Measurements from ENCODE around the gene TBCB.

The TBCB gene

DNA sequence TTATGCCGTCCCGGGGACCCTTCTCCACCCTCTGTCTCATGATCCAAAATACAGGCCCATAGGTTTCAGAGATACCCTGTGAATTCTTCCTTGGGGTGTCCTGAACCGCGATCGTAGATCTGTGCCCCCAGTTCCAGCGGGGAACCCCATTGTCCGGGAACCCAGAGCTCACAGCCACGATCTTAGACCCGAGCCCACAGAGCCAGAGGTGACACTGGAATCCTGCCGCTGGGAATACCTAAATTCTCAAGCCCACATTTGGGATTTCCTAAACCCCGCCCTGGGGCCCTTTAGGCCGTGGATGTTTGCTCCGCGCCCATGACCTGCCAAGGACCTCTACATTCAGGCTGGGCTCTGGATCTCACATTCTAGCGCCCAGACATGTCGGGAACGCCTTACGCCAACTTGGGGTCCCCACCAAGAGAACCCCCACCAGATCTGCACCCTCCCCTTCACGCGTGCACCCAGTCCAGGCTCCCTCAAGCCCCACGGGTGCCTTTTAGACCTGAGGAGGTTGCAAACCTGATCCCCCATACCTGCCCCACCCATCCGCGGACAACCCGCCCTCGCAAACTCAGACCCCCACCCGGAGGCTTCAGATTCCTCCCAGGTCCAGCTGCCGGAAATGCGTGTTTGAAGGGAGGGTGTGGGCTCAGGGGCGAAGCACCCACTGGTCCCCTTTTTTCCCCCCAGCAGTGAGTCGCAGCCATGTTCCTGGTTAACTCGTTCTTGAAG lies 25.2 kb downstream of the TBCB start:
- no peaks in the 10 kb centered on the region for H3K27me3 ChIP-seq (ENCODE audit: insufficient read depth, low read length)
- H3K9ac ChIP-seq (ENCODE audit: low read depth, low read length) = peak overlapping the region; percentile 98
- peaks cover 3% of the 10 kb centered on the region; the same call in 1 of the 2 replicates for H3K4me1 ChIP-seq (ENCODE audit: insufficient read depth, low read length)
- H3K27ac ChIP-seq (ENCODE audit: low read length) = peak overlapping the region; percentile 68
- peaks cover 26% of the 10 kb centered on the region for H3K36me3 ChIP-seq (ENCODE audit: insufficient read depth, low read depth, low read length)
- no peaks in the 10 kb centered on the region for H3K9me3 ChIP-seq (ENCODE audit: insufficient read depth, low read depth, low read length)
- H3K4me3 ChIP-seq (ENCODE audit: low read length) = peak overlapping the region; percentile 100

- H3K4me3 ChIP-seq (ENCODE audit: low read length) = peak overlapping the region; percentile 100
- no peaks in the 10 kb centered on the region for H3K27me3 ChIP-seq (ENCODE audit: insufficient read depth, low read length)
- H3K36me3 ChIP-seq (ENCODE audit: insufficient read depth, low read depth, low read length) = peaks cover 35% of the 10 kb centered on the region
- peaks cover 3% of the 10 kb centered on the region; the same call in 1 of the 2 replicates for H3K4me1 ChIP-seq (ENCODE audit: insufficient read depth, low read length)
- H3K27ac ChIP-seq (ENCODE audit: low read length) = no peak overlapping the region
- H3K9me3 ChIP-seq (ENCODE audit: insufficient read depth, low read depth, low read length) = no peaks in the 10 kb centered on the region
- peak overlapping the region; percentile 53; the same call in 1 of the 2 replicates for H3K9ac ChIP-seq (ENCODE audit: low read depth, low read length)
Measured at GRCh38 chr19:36141039-36141927, 26.0 kb downstream of the TBCB start.

DNA sequence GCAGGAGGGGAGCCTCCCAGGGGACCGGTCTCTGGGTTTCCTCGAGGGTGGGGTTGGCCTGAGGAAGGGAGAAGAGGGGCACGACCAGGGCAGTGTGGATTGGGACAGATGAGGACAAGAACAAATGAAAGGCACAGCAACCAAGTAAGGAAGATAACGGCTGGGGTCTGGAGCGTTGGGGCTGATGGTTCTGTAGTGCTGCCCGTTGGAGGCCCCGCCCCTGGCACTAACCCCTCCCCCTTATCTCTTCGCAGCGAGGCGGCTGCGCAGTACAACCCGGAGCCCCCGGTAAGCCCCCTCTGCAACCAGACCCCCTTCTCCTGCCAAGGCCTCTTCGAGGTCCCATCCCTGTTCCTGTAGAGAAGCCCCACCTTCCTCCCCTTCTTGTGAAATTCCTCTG lies 26.8 kb downstream of the TBCB start:
- H3K27ac ChIP-seq (ENCODE audit: low read length) = no peak overlapping the region
- H3K9me3 ChIP-seq (ENCODE audit: insufficient read depth, low read depth, low read length) = no peaks in the 10 kb centered on the region
- peak overlapping the region; percentile 53; the same call in 1 of the 2 replicates for H3K9ac ChIP-seq (ENCODE audit: low read depth, low read length)
- H3K27me3 ChIP-seq (ENCODE audit: insufficient read depth, low read length) = no peaks in the 10 kb centered on the region
- H3K4me3 ChIP-seq (ENCODE audit: low read length) = peak overlapping the region; percentile 78; the same call in 1 of the 2 replicates
- peaks cover 42% of the 10 kb centered on the region for H3K36me3 ChIP-seq (ENCODE audit: insufficient read depth, low read depth, low read length)
- peaks cover 3% of the 10 kb centered on the region; the same call in 1 of the 2 replicates for H3K4me1 ChIP-seq (ENCODE audit: insufficient read depth, low read length)

- Histone ChIP-seq H3K9ac (ENCODE audit: low read depth, low read length) (no peak overlapping the region), H3K27me3 (ENCODE audit: insufficient read depth, low read length) (no peaks in the 10 kb centered on the region), H3K9me3 (ENCODE audit: insufficient read depth, low read depth, low read length) (no peaks in the 10 kb centered on the region), H3K4me3 (ENCODE audit: low read length) (no peak overlapping the region), H3K27ac (ENCODE audit: low read length) (no peak overlapping the region), H3K36me3 (ENCODE audit: insufficient read depth, low read depth, low read length) (peaks cover 46% of the 10 kb centered on the region), H3K4me1 (ENCODE audit: insufficient read depth, low read length) (peaks cover 3% of the 10 kb centered on the region; the same call in 1 of the 2 replicates)
Measured at GRCh38 chr19:36142496-36142895, 27.2 kb downstream of the TBCB start.

DNA sequence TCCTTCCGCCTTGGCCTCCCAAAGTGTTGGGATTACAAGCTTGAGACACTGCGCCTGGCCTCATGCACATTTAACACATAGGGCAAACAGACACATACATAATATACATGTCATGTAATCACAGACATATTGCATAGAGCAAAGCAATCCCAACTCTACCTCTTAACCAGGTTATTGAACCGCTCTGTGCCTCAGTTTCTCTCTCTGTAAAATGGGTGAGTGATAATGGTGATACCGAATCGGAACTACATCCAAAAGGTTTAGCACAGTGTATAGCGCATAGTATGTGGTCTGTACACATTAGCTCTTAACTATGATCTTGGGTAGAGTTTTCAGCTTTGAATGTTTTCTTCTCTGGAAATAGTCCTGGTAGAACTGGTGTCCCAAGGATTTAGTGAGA lies 29.4 kb downstream of the TBCB start:
- peaks cover 3% of the 10 kb centered on the region; the same call in 1 of the 2 replicates for H3K4me1 ChIP-seq (ENCODE audit: insufficient read depth, low read length)
- H3K9me3 ChIP-seq (ENCODE audit: insufficient read depth, low read depth, low read length) = no peaks in the 10 kb centered on the region
- no peaks in the 10 kb centered on the region for H3K27me3 ChIP-seq (ENCODE audit: insufficient read depth, low read length)
- no peak overlapping the region for H3K27ac ChIP-seq (ENCODE audit: low read length)
- peaks cover 64% of the 10 kb centered on the region for H3K36me3 ChIP-seq (ENCODE audit: insufficient read depth, low read depth, low read length)
- H3K4me3 ChIP-seq (ENCODE audit: low read length) = no peak overlapping the region
- no peak overlapping the region for H3K9ac ChIP-seq (ENCODE audit: low read depth, low read length)

DNA sequence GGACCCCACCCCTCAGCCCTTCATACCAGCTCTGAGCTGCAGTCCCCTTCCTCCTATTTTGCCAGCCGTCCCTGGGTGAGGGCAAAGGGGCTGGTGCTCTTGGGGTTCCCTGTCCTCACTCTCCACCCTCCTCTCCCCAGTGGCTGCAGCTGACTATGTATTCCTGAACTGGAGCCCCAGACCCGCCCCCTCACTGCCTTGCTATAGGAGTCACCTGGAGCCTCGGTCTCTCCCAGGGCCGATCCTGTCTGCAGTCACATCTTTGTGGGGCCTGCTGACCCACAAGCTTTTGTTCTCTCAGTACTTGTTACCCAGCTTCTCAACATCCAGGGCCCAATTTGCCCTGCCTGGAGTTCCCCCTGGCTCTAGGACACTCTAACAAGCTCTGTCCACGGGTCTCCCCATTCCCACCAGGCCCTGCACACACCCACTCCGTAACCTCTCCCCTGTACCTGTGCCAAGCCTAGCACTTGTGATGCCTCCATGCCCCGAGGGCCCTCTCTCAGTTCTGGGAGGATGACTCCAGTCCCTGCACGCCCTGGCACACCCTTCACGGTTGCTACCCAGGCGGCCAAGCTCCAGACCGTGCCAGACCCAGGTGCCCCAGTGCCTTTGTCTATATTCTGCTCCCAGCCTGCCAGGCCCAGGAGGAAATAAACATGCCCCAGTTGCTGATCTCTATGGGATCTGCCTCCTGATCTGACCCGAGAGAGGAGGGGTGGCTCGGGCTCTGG lies 34.6 kb downstream of the TBCB start:
- peaks cover 69% of the 10 kb centered on the region for H3K36me3 ChIP-seq (ENCODE audit: insufficient read depth, low read depth, low read length)
- H3K4me3 ChIP-seq (ENCODE audit: low read length) = no peak overlapping the region
- no peak overlapping the region for H3K27ac ChIP-seq (ENCODE audit: low read length)
- H3K27me3 ChIP-seq (ENCODE audit: insufficient read depth, low read length) = no peaks in the 10 kb centered on the region
- no peaks in the 10 kb centered on the region for H3K9me3 ChIP-seq (ENCODE audit: insufficient read depth, low read depth, low read length)
- no peak overlapping the region for H3K9ac ChIP-seq (ENCODE audit: low read depth, low read length)
- H3K4me1 ChIP-seq (ENCODE audit: insufficient read depth, low read length) = no peaks in the 10 kb centered on the region

- Histone ChIP-seq H3K4me1 (ENCODE audit: insufficient read depth, low read length) (no peaks in the 10 kb centered on the region), H3K27me3 (ENCODE audit: insufficient read depth, low read length) (no peaks in the 10 kb centered on the region), H3K36me3 (ENCODE audit: insufficient read depth, low read depth, low read length) (peaks cover 61% of the 10 kb centered on the region), H3K27ac (ENCODE audit: low read length) (no peak overlapping the region), H3K9ac (ENCODE audit: low read depth, low read length) (no peak overlapping the region), H3K9me3 (ENCODE audit: insufficient read depth, low read depth, low read length) (no peaks in the 10 kb centered on the region), H3K4me3 (ENCODE audit: low read length) (no peak overlapping the region)
Measured at GRCh38 chr19:36150586-36150985, 35.3 kb downstream of the TBCB start.

DNA sequence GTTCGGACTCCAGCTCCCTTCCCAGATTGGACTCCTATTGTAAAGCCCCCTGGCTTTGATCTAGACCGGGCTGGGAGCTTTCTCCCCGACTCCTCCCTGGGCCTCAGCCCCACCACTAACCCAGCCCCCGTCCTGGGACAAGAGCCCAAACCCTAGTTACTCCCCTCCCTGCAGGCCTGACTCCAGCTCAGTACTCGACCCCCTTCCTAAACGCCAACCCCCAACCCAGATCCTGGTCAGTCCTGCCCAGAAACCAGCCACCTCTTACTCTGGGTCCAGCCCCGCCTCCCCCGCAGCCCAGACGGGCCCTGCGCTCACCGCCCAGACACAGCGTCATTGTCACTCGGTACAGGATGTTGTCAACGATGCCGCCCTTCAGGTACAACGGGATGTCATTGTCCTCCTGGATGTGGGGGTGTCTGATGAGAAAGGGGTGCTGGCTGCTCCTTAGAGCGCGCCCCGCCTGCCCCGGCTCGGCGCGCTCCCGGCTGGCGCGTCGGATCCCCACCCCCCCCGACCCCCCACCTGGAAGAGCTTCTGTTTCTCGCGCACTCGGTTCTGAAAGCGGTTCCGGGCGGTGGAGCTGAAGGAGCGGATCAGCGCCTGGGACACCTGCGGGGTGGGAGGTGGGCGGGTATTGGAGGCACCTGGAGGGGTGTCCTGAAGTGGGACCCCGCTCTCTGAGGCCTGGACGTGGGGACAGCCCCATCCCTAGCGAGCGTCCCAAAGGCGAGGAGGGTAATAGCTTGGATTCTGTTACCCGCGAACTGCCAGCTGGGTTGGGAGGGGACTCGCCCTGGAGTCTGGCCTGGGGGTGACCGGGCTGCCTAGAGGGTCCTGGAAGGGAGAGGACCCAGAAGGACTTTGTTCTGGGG lies 36.1 kb downstream of the TBCB start:
- Histone ChIP-seq H3K9me3 (ENCODE audit: insufficient read depth, low read depth, low read length) (no peaks in the 10 kb centered on the region), H3K27me3 (ENCODE audit: insufficient read depth, low read length) (no peaks in the 10 kb centered on the region), H3K4me1 (ENCODE audit: insufficient read depth, low read length) (no peaks in the 10 kb centered on the region), H3K36me3 (ENCODE audit: insufficient read depth, low read depth, low read length) (peaks cover 54% of the 10 kb centered on the region), H3K4me3 (ENCODE audit: low read length) (no peak overlapping the region), H3K9ac (ENCODE audit: low read depth, low read length) (no peak overlapping the region), H3K27ac (ENCODE audit: low read length) (no peak overlapping the region)

- H3K36me3 ChIP-seq (ENCODE audit: insufficient read depth, low read depth, low read length) = peaks cover 47% of the 10 kb centered on the region
- H3K9me3 ChIP-seq (ENCODE audit: insufficient read depth, low read depth, low read length) = no peaks in the 10 kb centered on the region
- H3K4me3 ChIP-seq (ENCODE audit: low read length) = no peak overlapping the region
- no peak overlapping the region for H3K9ac ChIP-seq (ENCODE audit: low read depth, low read length)
- no peaks in the 10 kb centered on the region for H3K4me1 ChIP-seq (ENCODE audit: insufficient read depth, low read length)
- H3K27ac ChIP-seq (ENCODE audit: low read length) = no peak overlapping the region
- H3K27me3 ChIP-seq (ENCODE audit: insufficient read depth, low read length) = no peaks in the 10 kb centered on the region
Measured at GRCh38 chr19:36152019-36152351, 36.7 kb downstream of the TBCB start.

- Histone ChIP-seq H3K4me3 (ENCODE audit: low read length) (no peak within 1 kb of the TSS), H3K9me3 (ENCODE audit: insufficient read depth, low read depth, low read length) (no peaks in the 10 kb centered on the region), H3K9ac (ENCODE audit: low read depth, low read length) (no peak within 1 kb of the TSS), H3K27me3 (ENCODE audit: insufficient read depth, low read length) (no peaks in the 10 kb centered on the region), H3K4me1 (ENCODE audit: insufficient read depth, low read length) (no peaks in the 10 kb centered on the region), H3K36me3 (ENCODE audit: insufficient read depth, low read depth, low read length) (peaks cover 43% of the 10 kb centered on the region), H3K27ac (ENCODE audit: low read length) (no peak within 1 kb of the TSS)
Measured at GRCh38 chr19:36152352-36153091, 37.3 kb downstream of the TBCB start, which contains the start of gene COX7A1. Gene COX7A1 (minus strand): TSS chr19:36152447. CDS start chr19:36152407, 40 bp downstream.

Measured in iPS-20b (cell line).